HG02973 (cell line): ENCODE data around the gene CACNA1F.
A peak's percentile ranks its signal among the peaks of the same experiment; 100 is the strongest.
"Not testable (repeated sequence)": the region's sequence is repeated elsewhere in the genome, so short reads cannot be mapped to it uniquely, and the experiment has no call there.

Experiments
- ATAC-seq: cut with Tn5 transposase; IDR thresholded peaks from one replicate; pipeline ENCODE4 v1.9.1; 2021; ENCODE audit warnings: moderate library complexity; ENCODE audit not compliant: unreplicated experiment

CACNA1F gene

GRCh38 chrX:49177873-49178480 is 55.2 kb downstream of the CACNA1F start:
- ATAC-seq = no peak

GRCh38 chrX:49177338-49177833 is 55.8 kb downstream of the CACNA1F start:
- no peak for ATAC-seq

- ATAC-seq = no peak
Measured at GRCh38 chrX:49176421-49177326, 56.5 kb downstream of the CACNA1F start.

- no peak for ATAC-seq
Measured at GRCh38 chrX:49175435-49176274, 57.5 kb downstream of the CACNA1F start.

GRCh38 chrX:49174723-49175122 is 58.4 kb downstream of the CACNA1F start:
- no peak for ATAC-seq

GRCh38 chrX:49173544-49173943 is 59.6 kb downstream of the CACNA1F start:
- ATAC-seq = not testable (repeated sequence)

- ATAC-seq = peak; percentile 70
Measured at GRCh38 chrX:49172280-49172780, 60.8 kb downstream of the CACNA1F start.

- ATAC-seq = peak; percentile 41
Measured at GRCh38 chrX:49171752-49172279, 61.3 kb downstream of the CACNA1F start, which contains the start of gene PLP2. PLP2 (plus strand) TSS chrX:49171898; CDS start chrX:49172001, 103 bp downstream.

DNA sequence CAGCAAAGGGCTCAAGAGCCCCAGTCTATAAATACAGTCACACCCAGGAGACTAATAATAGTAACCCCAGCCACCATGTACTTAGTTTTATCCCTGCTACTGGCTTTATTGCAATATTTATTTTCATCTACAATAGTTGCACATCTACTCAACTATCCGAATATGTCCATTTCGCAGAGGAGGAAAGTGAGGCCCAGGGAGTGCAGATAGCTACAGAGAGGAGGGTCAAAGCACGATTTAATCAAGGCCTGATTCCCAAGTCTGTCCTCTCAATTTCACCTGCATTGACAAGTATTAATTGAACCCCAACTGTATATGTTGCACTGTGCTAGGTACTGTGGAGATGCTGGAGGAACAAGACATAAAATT is 65.4 kb downstream of the CACNA1F start:
- ATAC-seq = no peak

DNA sequence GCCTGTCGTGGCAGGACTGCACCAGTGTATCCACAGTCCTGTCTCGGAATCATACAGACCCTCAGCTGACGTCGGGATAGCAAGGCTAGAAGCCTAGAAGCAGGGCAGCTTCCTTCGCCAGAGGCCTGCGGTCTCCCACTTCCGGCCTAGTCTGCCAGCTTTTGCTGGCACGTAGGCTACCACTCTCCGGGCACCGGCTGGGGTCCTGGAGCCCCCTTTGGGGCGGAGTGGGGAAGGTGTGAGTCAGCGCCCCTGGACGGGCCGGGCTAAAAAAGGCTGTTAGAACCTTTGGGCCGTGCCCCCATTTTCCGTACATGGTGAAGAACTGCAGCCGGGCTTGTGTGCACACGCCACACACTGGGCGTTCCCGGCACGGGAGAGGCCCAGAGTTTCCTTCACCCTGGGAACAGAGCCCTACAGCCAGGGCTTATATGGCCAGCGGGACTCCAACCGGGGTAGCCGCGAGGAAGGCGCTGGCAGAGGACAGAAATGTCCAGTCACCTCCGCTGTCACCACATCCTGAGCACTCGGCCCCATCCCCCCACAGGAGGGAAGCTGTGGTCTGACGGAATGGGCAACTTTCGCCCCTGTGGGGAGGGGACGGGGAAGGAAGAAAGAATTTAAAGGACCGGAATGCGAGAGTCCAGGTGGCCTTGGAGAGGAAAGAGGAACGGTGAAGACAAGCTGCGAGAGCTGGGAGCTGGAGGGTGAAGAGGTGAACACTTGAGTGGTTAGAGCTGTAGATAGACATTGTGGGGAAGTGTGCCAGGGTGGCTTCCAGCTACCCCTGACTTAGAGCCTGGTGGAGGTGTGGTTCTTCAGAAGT is 66.0 kb downstream of the CACNA1F start:
- no peak for ATAC-seq

DNA sequence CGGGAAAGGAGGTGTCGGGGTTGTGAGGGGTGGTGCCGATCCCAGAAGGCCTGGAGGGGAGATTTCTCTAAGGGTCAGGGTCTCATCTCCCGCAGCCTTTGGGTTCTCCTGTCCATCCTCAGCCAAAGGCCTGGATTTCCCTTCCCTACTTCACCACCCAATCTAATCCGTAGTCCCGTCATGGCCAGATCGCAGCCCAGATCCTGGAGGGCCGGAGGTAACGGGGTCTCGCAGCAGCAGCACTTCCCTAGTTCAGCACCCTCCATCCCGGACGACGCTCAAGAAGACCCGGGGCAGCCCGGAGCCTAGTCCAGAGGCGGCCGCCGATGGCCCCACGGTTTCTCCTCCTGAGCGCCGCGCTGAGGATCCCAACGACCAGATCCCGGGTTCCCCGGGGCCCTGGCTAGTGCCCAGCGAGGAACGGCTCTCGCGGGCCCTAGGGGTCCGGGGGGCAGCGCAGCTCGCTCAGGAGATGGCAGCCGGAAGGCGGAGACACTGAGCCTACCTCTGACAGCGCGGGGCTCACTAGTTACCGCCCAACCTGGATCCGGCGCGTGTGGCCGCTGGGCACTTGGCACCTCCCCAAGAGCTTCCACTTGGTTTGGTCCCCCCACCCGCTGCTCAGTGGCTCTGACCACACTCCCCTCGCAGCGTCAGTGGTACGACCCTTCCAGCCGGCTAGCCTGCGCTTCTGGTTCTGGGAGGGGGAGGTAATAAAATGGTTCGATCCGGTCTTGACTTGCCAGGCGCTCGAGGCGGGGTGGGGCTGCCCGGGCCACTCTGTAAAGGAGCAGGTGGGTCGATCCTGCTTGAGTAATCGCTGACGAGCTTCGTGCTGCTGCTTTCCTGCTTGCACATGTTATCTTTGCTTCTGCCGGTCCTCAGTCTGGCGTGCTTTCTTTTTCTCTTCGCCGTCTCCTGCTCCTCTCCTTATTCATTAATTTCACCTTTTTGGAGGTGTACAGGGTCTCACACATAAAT is 66.9 kb downstream of the CACNA1F start:
- ATAC-seq = no peak

GRCh38 chrX:49164589-49165360 is 68.4 kb downstream of the CACNA1F start:
- ATAC-seq = no peak

GRCh38 chrX:49163555-49164419 is 69.4 kb downstream of the CACNA1F start:
- ATAC-seq = peak; percentile 62

- no peak for ATAC-seq
Measured at GRCh38 chrX:49162620-49163019, 70.5 kb downstream of the CACNA1F start, which contains the start of gene MAGIX. MAGIX (plus strand) TSS chrX:49162758; CDS start chrX:49162890, 132 bp downstream.

DNA sequence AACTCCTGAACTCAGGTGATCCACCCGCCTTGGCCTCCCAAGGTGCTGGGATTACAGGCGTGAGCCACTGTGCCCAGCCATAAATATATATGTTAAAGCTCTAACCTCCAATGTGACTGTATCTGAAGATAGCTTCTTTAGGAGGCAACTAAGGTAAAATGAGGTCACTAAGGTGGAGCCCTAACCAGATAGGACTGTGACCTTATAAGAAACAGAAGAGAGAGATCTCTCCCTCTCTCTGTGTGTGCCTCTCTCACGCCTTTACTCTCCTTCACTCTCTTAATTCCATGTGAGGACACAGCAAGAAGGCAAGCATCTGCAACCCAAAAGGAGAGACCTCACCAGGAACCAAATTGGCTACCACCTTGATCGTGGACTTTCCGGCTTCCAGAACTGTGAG is 71.5 kb downstream of the CACNA1F start:
- no peak for ATAC-seq

GRCh38 chrX:49160908-49161307 is 72.2 kb downstream of the CACNA1F start:
- ATAC-seq = no peak

- no peak for ATAC-seq
Measured at GRCh38 chrX:49157194-49157593, 75.9 kb downstream of the CACNA1F start.
